GM21786 (cell line): ENCODE measurements around the gene SPACA4.

ENCODE experiments used
- ATAC-seq: cut with Tn5 transposase; IDR thresholded peaks from one replicate; pipeline ENCODE4 v1.9.1; 2021; ENCODE audit not compliant: unreplicated experiment

Gene SPACA4

DNA sequence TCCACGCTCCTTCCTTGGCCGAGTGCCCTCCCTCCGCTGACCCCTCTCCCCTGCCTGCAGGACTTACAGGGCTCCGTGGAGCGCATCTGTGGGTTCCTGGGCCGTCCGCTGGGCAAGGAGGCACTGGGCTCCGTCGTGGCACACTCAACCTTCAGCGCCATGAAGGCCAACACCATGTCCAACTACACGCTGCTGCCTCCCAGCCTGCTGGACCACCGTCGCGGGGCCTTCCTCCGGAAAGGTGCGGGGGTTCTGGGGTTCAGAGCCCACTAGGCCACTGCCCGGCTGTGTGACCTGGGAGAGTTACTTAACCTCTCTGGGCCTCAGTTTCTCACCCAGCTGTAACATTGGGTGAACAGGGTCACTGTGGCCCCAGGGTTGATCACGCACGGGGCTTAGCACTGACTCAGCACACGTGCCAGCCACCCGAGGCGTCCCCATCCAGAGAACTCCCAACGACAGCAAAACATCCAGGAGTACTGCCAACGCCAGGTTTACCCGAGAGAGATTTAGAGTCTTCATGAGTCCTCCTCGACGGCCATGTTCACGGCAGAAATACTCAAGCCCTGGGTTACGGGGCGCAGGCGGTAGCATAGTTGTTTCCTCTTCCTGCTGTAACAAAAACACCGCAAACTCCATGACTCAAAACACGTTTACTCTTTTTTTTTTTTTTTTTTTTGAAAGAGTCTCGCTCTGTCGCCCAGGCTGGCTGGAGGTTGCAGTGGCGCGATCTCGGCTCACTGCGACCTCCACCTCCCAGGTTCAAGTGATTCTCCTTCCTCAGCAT lies 9.7 kb upstream of the SPACA4 start:
- ATAC-seq, result no peak

DNA sequence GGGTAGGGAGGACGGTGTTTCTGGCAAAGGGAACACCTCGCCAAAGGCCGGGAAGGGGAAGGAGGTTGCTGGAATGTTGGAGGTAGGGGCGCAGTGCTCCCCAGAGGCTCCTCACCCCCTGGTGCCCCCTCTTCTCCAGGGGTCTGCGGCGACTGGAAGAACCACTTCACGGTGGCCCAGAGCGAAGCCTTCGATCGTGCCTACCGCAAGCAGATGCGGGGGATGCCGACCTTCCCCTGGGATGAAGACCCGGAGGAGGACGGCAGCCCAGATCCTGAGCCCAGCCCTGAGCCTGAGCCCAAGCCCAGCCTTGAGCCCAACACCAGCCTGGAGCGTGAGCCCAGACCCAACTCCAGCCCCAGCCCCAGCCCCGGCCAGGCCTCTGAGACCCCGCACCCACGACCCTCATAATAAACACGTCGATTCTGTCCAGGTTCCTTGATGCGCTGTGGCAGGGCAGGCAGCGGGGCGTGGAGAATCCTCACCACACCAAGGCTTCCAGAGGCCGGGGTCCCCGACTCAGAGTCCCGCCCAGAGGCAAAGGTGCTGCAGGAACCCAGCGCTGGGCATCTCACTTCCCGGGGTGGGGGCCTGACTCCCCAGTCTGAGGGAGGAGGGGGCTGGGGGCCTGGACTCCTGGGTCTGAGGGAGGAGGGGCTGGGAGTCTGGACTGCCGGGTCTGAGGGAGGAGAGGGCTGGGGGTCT lies 7.4 kb upstream of the SPACA4 start:
- no peak for ATAC-seq

DNA sequence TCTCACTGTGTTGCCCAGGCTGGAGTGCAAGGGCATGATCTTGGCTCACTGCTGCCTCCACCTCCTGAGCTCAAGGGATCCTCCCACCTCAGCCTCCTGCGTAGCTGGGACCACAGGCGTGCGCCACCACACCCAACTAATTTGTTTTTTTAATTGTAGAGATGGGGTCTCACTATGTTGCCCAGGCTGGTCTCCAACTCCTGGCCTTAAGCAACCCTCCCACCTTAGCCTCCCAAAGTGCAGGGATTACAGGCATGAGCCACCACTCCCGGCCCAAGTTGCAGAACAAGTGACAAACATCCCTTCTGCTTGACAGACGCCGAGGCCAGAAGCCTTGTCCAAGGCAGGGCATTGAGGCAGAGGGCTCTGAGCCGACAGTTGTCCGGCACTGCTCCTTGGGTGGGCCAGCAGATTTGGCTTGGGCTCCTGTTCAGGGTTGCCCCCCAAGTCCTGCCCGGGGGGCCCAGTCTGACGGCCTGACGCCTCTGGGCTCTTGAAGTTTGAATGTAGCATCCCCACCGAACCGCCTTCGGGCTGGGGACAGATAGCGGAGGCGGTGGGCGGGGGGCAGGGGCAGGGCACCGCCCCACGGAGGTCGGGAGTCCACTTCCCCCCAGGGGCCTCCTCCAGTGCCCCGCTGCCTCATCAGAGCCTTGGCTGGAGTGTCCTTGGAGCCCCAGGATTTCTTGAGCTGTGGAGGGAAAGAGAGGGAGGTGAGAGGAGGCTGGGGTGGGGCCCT lies 5.7 kb upstream of the SPACA4 start:
- no peak for ATAC-seq

DNA sequence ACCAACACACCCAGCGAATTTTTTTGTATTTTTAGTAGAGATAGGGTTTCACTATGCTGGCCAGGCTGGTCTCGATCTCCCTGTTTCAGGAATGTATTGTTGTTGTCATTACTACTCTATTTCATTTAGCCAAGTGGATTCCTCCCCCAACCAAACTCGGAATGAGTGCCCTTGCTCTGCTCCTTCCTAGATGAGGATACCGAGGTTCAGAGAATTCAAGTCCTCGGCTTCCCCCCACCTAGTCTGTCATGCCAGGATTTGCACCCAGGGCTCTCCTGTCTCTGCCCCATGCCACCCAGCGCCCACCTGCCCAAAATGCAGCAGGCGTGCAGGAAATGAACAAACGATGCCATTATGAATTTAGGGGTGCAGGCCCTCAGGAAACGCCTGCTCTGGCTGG lies 3.5 kb upstream of the SPACA4 start:
- ATAC-seq, result no peak

DNA sequence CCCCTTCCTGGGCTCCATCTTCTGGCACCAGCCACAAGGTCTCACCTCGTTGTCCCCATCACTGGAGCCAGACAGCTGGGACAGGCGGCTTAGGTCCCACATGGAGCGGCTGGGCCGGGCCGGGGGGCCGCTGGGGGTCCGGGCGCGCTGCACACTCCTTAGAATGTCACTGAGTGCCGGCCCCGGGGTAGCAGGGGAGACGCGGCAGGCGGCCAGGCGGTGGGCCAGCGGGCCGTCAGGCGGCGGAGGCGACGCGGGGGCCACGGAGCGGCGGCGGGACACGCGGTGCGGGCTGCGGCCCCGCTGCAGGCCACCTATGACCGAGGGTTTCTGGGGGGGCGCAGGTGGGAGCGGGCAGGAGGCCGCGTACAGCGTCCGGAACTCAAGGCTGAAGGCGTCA lies 3.1 kb upstream of the SPACA4 start:
- no peak for ATAC-seq

DNA sequence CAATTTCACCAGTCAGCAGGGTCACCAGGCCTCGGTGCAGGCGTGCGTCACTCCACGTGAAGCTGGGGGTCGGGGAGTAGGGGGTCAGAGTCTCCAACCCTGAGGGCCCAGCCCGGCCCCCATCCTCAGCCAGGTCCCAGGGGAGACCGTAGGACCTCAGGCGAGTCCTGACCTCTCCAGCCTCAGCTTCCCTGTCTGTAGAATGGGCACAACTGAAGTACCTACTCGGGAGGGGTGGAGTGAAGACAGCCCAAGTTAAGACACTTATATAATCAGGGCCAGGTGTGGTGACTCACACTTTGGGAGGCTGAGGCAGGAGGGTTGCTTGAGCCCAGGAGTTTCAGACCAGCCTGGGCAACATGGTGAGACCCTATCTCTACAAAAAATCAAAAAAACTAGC lies 2.7 kb upstream of the SPACA4 start:
- ATAC-seq, result no peak

DNA sequence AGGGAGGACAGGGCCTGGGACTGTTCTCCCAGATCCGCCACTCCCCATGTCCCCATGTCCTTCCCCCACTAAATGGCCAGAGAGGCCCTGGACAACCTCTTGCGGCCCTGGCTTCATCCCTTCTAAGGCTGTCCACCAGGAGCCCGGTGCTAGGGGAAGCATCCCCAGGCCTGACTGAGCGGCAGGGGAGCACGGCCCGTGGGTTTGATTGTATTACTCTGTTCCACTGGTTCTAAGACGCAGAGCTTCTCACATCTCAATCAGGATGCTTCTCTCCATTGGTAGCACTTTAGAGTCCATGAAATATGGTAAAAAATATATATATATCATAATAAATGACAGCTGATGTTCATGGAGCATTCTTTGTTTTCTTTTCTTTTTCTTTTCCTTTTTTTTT lies 815 bp downstream of the SPACA4 start:
- no peak for ATAC-seq

DNA sequence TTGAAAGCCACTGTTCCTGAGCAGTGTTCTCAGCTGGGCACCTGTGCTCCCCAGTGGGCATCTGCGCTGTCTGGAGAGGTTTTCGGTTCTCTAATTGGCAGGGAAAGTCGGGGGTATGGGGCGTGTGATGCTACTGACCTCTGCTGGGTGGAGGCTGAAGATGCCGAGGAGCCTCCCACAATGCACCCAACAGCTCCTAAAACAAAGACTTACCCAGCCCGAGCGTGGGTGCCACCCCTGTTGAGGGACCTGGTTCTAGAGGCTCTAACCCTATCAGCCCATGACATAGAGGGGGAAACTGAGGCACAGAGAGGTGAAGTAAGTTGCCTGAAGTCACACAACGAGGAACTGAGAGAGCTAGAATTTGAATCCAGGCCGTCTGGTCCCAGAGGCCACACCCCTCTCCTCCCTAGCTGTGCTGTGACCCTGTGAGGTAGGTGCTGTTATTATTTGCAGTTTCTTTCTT lies 2.3 kb downstream of the SPACA4 start:
- ATAC-seq, result no peak

DNA sequence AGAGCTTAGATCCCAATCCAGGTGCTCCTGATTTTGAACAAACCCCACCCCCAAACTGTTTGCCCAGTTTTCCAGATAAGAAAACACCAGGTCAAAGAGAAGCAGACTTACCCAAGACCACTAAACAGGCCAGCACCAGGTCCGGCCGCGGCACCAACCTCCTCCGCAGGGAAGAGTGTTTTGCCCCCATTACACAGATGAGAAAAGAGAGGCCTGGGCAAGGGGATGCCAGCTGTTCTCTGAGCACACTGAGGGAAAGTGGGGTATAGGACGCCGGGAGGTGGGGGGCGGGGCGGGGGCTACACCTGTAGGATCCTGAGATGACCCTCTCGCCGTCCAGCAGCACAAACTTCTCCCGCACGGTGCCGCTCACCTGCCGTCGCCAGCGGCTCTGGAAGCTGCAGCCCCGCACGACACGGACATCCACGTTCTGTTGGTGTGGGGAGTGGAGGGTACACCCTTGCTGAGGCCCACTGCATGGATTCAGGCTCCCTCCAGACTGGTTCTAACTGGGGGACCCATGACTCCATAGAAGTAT lies 3.1 kb downstream of the SPACA4 start:
- ATAC-seq, result no peak

DNA sequence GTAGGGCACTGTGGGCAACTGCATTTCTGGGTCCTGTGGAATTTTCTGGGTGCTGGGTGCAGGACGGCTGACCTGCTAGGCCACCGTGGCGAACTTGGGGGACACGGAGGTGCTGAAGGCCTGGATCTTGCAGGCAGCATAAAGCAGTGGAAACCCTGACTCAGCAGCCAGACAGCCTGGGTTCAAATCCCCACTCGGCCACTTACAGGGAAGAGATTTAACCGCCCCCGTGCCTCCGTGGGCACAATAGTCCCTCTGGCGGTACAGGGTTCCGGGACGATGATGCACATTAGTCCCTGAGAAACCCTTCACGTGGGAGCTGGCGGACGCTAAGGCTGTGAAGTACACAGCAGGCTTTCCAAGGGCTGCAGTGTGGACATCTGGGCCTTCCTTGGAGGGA lies 5.3 kb downstream of the SPACA4 start:
- ATAC-seq, result no peak

DNA sequence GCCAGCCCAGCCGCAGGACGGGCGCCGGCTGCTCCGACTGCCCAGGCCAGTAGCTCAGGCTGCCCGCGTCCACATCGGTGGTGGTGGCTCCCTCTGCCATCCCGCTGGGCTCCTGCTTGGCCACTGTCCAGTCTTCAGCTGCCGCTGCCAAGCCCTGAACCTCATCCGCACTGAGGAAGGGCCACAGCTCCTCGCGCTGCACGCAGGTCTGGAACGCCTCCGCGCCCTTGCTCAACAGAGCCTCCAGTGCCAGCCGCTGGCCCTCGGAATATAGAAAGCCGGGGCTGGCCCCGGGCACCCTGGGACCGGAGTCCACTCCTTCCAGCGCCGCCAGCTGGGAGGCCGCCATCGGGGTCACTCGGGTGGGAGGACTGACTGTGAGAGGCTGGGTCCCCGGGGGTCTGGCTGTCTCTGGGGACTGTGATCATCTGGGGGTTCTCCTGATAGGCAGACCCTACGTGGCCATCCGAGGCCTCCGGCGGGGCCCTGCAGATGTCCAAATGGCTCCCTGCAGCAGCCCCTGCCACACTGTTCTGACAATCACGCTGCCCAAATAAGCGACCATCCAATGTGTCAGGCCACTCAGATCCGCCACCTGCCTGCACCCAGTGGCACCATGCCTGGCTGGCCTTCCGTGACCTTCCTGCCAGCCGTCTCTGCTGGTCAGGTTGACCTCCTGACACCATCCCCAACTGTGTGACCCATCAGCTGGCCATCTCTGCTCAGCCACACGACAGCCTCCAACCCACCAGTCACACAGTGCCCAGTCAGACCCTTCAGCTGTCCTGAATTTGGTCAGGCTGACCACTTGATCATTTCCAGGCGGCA lies 6.7 kb downstream of the SPACA4 start:
- ATAC-seq, result no peak

DNA sequence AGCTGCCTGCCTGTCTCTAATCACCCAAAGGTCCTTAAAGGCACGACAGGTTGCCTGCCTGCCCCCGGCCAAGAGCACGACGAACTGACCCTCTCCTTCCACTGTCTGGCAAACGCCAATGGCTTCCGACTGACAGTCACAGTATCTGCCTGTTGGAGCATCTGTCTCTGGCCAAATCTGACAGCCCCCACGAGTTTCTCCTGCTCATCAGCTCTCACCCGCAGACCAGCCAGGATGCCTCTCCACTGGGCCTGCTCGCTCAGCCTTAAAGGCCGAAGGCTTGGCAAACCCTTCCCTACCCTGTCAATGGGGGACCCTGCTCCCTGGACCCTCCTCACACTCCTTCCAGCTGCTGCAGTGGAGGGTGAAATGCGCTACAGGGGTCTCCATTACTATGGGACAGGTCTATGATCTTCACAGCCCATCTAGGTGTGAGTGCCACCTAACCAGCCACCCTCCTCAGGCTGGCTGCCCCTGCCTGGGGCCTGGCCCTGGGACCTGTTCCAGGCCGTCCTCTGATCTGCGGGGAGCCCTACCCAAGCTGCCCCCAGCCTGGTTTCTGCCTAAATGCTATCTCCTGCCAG lies 7.4 kb downstream of the SPACA4 start:
- ATAC-seq, result no peak

DNA sequence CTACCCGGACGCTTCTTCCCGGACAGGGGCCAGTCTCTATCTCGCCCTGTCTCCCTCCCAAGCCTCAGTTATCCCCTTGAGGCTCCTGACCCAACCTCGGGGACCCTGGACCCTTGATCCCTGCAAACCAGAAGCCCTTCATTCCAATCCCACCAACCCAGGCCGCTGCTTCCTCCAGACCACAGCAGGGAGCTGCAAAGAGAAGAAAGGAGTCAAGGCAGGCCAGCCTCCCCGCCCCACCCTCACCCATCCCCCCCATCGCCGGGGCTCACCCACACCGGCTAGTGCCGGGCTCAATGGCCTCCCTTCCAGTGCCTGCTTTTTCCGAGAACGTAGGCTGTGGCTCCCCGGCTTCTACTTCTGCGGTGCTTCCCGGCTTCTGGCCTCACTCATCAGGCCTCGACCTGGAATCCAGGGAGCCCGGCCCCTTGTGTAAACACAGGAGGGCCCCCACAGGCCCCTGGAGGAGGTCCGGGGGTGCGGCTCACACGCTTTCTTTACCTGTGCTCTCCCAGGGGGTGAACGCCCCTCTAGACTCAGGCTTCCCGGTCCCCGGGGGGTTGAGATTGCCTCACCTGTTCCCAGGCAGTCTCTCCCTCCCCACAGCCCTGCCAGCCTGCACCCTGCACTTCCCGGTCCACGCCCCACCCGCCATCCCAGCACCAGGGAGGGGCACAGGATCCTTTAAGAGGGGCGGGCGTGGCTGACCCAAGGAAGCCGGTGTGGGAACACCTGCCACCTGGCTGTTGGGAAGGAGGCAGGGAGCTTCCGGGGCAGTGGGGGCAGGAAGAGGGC lies 8.1 kb downstream of the SPACA4 start, which contains the start of gene FAM83E:
Gene FAM83E, minus strand, starts transcription at position 641 of the 795 bp plus-strand sequence. CDS start 1,704 bp downstream, outside the sequence.
- no peak for ATAC-seq

DNA sequence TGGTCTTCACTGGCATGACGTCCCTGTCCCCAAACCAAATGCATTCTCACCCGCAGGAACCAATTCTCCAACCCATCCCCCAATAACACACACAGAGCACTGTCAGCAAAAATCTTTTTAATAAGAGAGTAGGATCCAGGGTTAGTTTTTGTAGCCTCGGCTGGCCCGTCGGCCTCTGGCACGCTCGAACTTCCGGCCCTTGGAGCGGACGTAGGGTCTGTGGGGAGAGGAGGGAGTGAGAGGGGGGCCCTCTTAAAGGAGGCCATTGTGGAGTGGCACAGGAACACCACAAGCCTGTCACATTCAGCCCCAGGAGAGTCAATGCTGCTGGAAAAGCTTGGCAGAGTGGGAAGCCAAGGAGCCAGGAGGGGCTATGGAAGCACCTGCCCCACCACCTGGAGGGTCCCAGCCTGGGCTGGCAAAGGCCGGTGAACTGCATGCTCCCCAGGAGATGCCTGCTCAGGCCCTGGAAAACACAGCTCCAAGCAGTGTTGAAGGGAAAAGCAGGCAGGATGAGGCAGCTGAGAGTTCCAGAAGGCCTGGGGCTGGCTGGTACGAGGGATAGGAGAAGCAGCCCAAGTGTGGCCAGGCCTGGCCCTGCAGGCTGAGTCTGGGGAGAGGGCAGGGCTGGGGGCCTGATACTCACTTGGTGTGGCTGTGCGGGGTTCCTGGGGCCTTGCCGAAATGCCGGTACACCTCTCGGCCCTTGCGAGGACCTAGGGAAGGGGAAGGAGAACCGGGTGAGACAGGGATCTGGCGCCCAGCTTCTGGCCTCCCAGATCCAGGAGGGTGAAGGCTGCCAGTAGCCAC lies 8.9 kb downstream of the SPACA4 start:
- no peak for ATAC-seq

DNA sequence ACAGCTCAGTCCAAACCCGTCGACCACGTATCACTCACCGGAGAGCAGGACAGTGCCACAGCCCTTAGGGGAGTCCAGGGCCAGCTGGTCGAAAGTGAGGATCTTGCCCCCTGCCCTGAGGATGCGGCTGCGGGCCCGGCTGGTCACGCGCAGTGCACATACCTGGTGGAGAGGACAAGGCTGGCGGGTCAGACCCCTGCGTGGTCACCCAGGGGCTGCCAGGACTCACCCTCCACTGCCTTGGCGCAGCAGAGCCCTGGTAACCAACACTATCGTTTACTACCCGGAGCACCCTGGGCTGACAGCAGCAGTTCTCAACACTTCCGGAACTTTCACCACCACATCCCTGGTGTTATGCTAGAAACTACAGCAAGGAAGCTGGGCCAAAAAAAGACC lies 9.5 kb downstream of the SPACA4 start:
- ATAC-seq, result no peak

DNA sequence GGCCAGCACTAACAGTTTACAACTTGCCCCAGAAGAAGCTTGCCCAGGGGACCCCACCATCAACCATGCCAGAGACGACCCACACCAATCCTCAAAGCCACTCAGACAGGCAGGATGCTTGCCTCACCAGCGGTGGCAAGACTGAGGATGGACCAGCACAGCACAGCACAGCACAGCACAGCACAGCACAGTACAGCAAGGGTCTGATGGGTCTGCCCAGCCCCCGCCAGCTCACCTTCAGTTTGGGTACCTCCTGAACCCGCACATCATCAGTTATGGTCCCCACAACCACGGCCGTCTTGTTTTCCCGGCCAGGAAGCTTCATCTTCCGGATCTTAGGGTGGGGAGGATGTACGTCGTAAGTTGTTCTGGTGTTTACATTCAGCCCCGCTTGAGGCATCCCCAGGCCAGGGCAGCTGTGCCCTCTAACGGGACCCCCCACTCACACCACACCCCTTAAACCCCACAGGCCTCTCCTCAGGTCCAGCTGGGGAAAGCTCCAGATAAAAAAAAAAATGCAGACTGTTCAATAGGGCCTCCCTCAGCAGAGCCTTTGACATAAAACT lies 10.0 kb downstream of the SPACA4 start:
- ATAC-seq, result no peak

DNA sequence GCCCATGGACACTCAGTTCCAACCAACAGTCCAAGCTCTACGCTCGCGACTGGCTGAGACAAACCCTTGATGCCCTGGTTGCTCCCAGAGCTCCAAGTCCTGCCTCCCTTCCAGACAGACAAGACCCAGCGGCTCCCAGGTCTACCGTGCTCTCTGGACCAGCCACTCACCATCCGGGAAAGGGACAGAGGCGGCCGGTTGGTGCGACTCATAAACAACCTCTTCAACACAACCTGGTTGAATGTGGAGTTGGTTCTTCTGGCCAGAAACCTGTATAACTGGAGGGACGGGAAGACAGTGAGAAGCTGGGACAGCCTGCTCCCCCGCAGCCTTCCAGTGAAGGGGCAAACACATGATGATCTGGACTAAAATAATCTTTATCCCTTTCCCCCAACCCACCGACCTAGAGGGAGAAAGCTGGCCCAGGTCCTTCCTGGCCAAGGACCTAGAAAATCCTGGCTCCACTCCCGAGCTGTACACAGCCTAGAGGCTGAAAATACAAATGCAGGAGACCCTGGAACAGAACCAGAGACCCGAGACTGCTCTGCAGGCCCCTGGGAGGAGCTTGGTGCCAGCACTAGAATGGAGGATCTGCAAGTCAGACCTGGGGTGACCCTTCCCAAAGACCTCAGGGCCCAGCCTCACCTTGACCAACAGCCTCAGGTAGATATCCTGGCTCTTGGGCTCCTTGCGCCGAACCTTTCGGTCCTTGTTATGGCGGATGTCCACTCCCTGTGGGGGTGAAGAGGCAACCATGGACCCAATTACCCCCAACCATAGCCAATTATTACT lies 10.8 kb downstream of the SPACA4 start:
- no peak for ATAC-seq
